GM21390 (cell line): ENCODE data around the gene PNLIPRP2.

ENCODE experiments used
- ATAC-seq: cut with Tn5 transposase; IDR thresholded peaks from one replicate; pipeline ENCODE4 v1.9.1; 2021; ENCODE audit not compliant: unreplicated experiment

PNLIPRP2 gene

DNA sequence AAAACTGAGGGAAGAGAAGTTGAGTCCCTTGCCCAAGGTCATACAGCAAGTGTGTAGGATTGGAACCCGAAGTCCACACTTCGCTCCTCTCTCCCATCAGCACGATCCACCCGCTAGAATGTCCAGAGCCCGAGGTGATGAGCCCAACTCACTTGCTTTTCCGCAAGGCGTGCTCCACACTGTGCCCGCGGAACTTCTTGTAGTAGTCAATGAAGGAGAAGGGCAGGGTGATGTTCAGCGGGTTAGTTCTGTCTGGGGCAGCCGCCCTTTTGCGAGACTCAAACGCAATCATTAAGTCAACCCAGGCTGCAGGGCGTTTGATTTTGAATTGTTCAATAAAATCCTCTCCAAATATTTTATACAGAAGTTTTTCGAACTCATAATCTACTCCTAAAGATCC is 58.6 kb downstream of the PNLIPRP2 start:
- no peak for ATAC-seq

DNA sequence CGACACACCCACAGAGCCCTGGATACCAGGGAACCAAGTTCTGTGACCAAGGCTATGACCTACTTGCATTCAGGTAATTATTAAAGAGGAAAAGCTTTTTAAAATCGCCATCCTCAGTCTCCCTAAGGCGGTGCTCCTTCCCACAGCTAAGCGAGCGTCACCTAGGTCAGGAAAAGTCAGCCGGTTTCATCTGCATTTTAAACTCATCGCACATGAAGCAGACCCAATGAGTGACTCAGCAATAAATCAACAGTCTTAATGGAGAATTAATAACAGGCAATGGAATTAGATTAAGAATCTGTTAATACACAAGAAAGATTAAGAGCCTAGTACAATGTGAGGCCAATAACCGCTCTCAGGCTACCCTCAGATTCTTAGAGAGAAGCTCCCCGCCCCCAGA is 62.4 kb downstream of the PNLIPRP2 start:
- ATAC-seq, result no peak

DNA sequence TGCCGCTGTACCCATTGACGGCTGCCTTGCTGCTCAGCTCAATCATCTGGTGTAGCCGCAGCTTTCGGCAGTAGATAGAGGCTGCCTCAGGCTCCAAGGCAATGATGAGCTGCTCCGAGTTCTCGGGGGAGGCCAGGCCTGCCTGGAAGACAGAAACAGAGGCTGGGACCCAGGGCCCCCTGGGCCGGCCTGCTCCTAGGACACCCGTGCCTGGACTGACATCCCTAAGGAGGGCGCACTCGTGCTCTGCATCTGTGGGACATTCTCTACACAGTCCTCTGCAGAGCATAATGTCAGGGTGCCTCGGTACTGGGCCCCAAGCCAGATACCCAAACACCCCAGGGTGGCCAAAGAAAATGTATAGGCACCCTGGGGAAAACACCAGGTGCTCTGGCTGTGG is 63.1 kb downstream of the PNLIPRP2 start:
- no peak for ATAC-seq

DNA sequence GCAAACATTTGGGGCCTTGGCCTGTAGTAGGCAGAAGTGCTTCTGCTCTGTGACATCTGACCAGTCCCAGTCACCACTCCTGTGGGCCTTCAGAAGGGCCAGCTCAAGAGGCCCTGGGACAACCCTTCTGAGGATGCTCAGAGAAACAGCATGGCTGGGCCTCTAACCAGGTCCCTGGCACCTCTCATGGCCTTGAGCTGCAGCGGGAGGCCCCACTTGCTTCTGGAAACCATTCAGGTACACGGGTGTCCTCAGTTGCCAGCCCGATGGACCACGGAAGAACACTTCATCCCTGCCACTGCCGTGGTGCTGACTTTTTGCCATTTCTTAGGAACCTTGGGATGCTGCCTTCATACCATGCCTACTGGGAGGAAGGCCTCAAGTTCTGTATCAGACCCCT is 64.0 kb downstream of the PNLIPRP2 start:
- ATAC-seq, result no peak

DNA sequence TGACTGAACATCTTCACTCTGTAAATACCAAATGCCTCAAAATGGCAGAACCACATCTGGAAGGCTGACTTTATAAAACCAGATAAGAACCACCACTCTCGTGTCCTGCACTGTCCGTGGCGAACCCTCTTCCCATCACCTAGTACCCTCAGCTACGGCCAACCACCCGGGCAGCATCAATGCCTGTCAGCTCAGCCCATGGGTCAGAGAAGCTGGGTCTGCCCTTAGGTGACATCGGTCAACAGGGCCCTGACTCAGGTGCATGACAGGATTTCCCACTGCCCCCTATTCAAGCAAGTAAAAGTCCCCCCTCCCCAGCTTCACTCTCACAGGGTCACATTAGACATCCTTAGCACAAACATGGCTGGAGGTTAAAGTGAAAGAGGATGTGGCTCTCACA is 65.1 kb downstream of the PNLIPRP2 start:
- no peak for ATAC-seq

DNA sequence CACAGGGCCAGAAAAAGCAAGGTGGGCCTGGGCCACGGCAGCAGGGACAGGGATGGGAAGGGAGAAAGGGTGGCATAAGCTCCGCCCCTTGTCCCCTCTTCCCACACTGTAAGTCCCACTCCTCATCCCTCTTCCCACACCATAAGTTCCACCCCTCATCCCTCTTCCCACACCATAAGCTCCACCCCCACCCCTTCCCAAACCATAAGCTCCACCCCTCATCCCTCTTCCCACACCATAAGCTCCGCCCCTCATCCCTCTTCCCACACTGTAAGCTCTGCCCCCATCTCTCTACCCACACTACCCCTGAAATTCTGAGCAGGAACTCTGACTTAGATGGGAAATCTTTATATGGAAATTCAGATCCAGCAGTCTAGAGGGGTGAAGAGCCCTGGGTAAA is 65.9 kb downstream of the PNLIPRP2 start:
- ATAC-seq, result no peak

DNA sequence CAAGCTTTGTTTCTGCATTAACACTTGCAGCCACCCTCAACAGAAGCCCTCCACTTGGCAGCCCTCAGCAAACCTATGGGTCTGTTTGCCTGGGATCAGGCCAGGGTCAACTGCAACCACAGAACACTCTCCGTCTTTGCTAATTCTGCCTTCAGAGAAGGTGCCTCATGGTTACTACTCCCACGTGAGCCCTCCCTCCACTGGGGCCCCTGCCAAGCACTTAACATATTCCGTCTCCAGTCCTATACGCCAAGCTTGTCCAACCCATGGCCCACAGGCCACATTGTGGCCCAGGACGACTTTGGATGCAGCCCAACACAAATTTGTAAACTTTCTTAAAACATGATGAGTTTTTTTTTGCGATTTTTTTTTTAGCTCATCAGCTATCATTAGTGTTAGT is 66.9 kb downstream of the PNLIPRP2 start:
- no peak for ATAC-seq

DNA sequence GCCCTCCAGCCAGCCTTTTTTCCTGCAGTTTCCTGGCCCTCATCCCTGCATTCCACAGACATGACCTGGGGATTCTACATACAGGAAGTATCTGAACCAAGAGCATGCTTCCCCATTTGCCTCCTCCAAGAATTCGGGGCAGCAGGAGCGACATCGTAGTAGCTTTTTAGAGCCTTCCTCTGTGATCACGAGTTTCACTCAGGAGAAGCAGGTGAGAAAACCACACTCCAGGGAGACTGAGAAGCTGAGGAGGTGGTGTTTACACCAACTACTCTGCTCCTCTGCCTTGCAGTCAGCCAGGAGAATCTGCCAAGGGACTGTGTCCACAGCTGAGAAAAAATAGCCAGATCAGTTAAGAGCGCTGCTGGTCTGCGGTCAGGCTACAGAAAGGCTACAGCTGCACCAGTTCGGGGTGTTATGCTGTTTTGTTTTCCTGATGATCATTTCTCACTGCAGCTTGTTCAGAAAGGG is 67.5 kb downstream of the PNLIPRP2 start:
- ATAC-seq, result no peak

DNA sequence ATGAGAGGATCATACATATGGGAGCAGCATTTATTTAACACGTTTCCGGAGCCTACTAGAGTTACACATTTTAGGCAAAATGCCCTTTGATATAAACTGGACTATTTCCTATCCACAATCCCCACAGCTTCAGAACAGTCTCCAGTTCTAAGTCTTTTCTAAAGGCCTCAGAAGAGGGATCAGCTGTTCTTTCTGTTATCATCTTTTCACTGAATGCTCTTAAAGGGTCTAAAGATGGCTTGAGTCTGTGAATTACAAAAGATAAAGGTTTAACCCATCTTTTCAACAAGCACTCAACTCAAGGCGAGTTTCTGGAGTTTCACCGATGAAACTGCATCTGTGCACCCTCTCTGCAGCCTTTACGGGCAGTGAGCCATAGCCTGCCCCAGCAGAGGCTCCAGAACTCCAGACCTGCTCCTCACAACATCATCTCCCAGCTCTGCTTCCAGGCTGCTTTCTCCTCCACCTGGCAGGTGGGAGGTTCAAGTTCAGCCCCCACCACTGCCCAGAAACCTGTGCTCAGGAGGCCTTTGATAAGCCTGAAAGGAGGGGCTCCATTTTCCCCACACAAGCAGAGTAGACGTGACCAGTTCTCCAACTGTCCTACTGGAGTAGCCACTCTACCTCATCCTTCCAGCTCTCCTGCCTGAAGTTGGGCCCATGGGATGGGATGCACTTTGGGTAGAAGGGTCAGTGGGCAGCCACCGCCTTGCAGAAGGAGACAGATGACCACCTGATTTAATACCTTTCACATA is 68.2 kb downstream of the PNLIPRP2 start:
- no peak for ATAC-seq

DNA sequence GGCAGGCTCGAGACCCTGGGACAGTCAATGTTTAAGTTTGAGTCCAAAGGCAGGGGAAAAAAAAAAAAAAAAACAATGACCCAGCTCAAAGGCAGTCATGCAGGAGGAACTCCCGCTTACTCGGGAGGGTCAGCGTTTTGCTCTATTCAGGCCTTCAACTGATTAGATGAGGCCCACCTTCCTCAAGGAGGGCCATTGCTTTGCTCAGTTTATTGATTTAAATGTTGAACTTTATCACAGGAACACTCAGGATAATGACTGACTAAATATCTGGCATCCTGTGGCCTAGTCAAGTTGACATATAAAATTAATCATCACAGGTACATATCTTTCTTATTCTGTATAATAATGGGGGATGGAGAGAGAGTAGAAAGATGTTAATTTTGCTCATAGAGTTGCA is 69.0 kb downstream of the PNLIPRP2 start:
- no peak for ATAC-seq

DNA sequence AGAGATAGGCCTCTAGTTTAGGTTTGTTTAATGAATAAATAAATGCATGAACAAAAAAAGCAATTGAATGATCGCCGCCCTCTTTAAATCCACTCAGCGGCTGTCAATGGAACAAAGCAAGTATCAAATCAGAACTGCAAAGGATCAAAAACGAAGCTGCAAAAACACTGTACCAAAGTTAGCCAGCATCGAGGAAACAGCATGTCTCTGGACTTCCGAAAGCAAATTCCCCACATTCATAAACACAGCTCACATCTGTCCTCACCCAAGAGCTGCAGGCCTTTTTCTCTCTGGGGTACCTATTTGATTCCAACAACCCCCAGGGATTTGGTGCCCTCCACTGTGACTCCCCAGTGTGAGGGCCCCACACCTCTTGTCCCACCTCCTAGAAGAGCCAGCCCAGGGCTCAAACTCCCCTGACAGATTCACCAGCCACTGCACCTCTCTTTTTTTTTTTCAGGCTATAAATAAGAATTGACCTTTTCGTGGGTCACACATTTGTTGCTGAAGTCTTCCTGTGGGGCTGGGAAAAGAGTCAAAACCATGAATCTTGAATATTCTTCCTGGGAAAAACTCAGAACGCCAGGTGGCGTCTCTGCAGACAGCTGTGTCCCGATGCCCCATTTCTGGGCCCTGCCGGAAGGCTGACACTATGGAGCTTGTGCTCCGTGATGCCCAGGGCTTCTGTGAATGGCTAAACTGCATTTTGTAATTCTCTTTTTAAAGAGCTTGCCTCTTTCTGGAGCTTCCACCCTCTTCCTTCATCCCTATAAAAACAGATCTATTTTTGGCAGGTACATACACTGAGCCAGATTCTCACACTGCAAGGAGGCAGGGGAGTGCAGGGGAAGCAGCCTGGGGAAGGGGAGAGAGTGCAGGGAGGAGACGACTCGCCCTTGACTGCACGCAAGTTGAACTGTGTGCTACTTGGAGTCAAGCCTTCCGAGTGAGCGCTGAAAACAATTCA is 69.9 kb downstream of the PNLIPRP2 start:
- ATAC-seq, result no peak

DNA sequence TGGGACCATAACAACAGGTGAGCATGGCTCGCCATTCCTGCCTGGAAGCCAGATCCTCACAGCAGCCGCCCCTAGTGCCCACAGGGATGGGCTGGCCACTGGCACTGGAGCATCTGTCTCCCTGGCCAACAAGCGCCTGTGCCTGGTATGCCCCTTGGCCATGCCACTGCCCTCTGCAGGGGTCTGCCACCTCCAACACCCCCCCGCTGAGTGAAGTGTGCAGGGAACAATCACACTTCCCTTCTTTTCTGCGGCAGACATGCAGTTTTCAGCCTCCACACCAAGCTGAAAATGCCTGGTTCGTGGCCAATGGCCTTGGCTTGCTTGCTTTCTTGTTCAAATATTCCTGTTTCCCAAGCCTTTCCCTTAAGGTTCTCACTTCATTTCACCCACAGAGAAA is 70.9 kb downstream of the PNLIPRP2 start:
- no peak for ATAC-seq

DNA sequence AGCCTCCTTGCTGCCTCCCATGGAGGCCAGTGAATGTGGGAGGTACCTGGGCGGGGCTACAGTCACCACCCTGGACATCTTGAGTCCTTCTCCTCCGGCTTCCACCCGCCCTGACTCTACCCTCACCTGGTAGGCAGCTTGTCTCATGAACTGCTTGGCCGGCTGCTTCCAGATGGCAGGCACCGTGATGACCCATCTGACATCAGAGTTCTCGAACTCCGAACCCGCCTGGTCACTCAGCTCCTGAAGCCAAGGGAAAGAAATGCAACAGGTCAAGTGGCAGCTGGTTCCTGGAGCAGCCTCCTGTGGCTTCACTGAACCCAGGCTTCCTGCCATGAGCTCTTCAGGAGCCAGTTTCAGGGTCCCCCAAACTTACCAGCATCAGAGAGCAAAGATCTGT is 71.5 kb downstream of the PNLIPRP2 start:
- ATAC-seq, result no peak

DNA sequence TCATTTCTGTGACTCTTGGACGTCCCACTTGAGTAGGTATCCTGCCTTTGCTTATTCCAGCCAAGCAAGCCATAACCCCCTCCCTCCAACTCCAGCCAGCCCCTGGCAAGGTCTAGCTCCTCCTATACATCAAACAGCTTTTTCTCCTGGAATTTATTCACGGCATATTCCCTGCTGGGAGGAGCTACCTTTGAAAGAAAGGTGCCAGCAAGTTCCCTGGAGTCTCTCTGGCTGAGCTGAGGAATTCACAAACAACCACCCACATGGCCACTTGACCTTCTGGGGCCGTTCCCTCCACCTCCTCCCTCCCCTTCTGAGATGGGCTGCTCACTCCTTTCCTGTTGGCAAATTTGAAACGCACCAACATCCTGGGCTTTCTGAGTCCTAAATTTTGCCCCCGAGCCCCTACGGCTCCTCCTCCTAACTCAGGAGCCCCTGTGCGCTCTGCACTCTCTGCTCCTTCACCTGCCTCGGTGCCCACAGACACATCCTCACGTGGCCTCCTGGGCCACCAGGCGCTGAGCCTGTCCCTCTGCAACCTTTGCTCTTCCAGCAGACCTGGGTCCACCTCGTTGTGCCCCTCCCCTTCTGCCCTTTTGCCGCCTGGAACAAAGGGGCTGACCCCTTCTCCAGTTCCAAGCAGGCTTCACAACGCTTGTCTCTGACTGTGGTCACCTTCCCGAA is 73.6 kb downstream of the PNLIPRP2 start:
- ATAC-seq, result no peak
